A549 (cell line): ENCODE measurements around the gene UBAP1. TPM values are rescaled to one million over a fixed set of nuclear protein-coding genes. Genes with fewer than 3 reads are reported as not detected.

Source experiments
- ATAC-seq, 2 experiments: fragments of 200-7000 bp in 1 of 2; fragments of >200 bp in 1 of 2; cut with Nextera tagmentation in 1 of 2; cut with Tn5 transposase in 1 of 2; 3 replicates each; pipeline versions ENCODE4 v1.8.0 to v1.9.1; 2018 to 2020; ENCODE audit warnings: mild to moderate bottlenecking in 1 of 2, moderate library complexity in 1 of 2
- CTCF ChIA-PET: fragments of 300-600 bp; sonication (Branson Sonifier 250); formaldehyde crosslinking; extraction: SDS; loops from one replicate; lab custom pipeline; 2021; ENCODE audit warnings: antibody characterized with exemption, inconsistent platforms; lab: Yijun Ruan, JAX
- POLR2A ChIA-PET: fragments of 350-600 bp; formaldehyde crosslinking; extraction: SDS; loops from one replicate; lab custom pipeline; 2021; ENCODE audit warnings: antibody characterized with exemption, inconsistent platforms; lab: Yijun Ruan, JAX
- DNase-seq, 2 experiments: peaks; one replicate each; pipeline versions ENCODE4 v3.0.0 to v3.0.0-alpha.2; 2011 to 2016; ENCODE audit warnings: low read depth in 1 of 2, low spot score in 1 of 2
- FAIRE-seq: peaks from 2 replicates; lab custom pipeline; 2011; peaks lifted over from hg19 to GRCh38; lab: Jason Lieb, UNC
- H3K27ac ChIP-seq, 2 experiments: fragments of >200 bp; sonication (Bioruptor Twin); formaldehyde crosslinking; 3 replicates each; pipeline ENCODE4 v1.5.1; 2016 to 2017
- H3K4me1 ChIP-seq: fragments of >200 bp; sonication (Bioruptor Twin); formaldehyde crosslinking; 3 replicates; pipeline ENCODE4 v1.6.1; 2016
- H3K4me2 ChIP-seq: fragments of >200 bp; sonication (Bioruptor Twin); formaldehyde crosslinking; 3 replicates; pipeline ENCODE4 v1.6.1; 2016
- H3K4me3 ChIP-seq: fragments of >200 bp; sonication (Bioruptor Twin); formaldehyde crosslinking; 3 replicates; pipeline ENCODE4 v1.5.1; 2016
- H3K9me3 ChIP-seq: fragments of >200 bp; sonication (Bioruptor Twin); formaldehyde crosslinking; 3 replicates; pipeline ENCODE4 v1.6.1; 2016
- CEBPB ChIP-seq, 2 experiments: fragments of >200 bp in 1 of 2; sonication (Bioruptor Twin) in 1 of 2; formaldehyde crosslinking in 1 of 2; IDR thresholded peaks; 2 replicates each; pipeline ENCODE4 v1.6.1; 2012 to 2016
- CHD4 ChIP-seq: fragments of 200-600 bp; sonication (generic); IDR thresholded peaks from 2 replicates; pipeline ENCODE4 v1.6.1; 2016; ENCODE audit warnings: antibody characterized with exemption, mild to moderate bottlenecking, borderline replicate concordance
- FOSL2 ChIP-seq, 2 experiments: fragments of 450-650 bp in 1 of 2; fragments of >200 bp in 1 of 2; sonication (Bioruptor Twin) in 1 of 2; formaldehyde crosslinking; IDR thresholded peaks; 2 replicates each; pipeline versions ENCODE4 v1.5.0 to v1.6.1; 2016 to 2020; ENCODE audit warnings: mild to moderate bottlenecking in 1 of 2, moderate library complexity in 1 of 2
- GATA3 ChIP-seq: IDR thresholded peaks from 2 replicates; pipeline ENCODE4 v1.6.1; 2012; ENCODE audit warnings: borderline replicate concordance
- HDAC2 ChIP-seq: fragments of 200-600 bp; sonication (generic); IDR thresholded peaks from 2 replicates; pipeline ENCODE4 v1.6.1; 2016
- HES2 ChIP-seq: fragments of >200 bp; sonication (Bioruptor Twin); formaldehyde crosslinking; IDR thresholded peaks from 2 replicates; pipeline ENCODE4 v1.6.1; 2016
- HEYL ChIP-seq: fragments of 250-450 bp; sonication (Bioruptor Pico); IDR thresholded peaks from 2 replicates; pipeline ENCODE4 v1.8.0; 2021; ENCODE audit warnings: mild to moderate bottlenecking, moderate library complexity
- HOXB13 ChIP-seq: fragments of 250-450 bp; sonication (Bioruptor Pico); IDR thresholded peaks from 2 replicates; pipeline ENCODE4 v1.5.0; 2020; ENCODE audit warnings: low read depth, mild to moderate bottlenecking, moderate library complexity
- JUN ChIP-seq, 2 experiments: fragments of >200 bp; sonication (Bioruptor Twin); formaldehyde crosslinking; IDR thresholded peaks; 2 replicates in 1 of 2; 3 replicates in 1 of 2; pipeline ENCODE4 v1.6.1; 2016 to 2017
- JUNB ChIP-seq: fragments of >200 bp; sonication (Bioruptor Twin); formaldehyde crosslinking; IDR thresholded peaks from 2 replicates; pipeline ENCODE4 v1.6.1; 2016
- KDM1A ChIP-seq: fragments of 200-600 bp; sonication (generic); IDR thresholded peaks from 2 replicates; pipeline ENCODE4 v1.6.1; 2016; ENCODE audit warnings: low read depth, mild to moderate bottlenecking
- KDM5A ChIP-seq: fragments of 200-600 bp; sonication (generic); IDR thresholded peaks from 2 replicates; pipeline ENCODE4 v1.6.1; 2016; ENCODE audit warnings: antibody characterized with exemption, mild to moderate bottlenecking
- NFE2L2 ChIP-seq: fragments of 150-350 bp; conservative IDR thresholded peaks from 2 replicates; pipeline ENCODE4 v1.6.1; 2014; ENCODE audit warnings: low read length
- PHF8 ChIP-seq: fragments of 200-600 bp; sonication (generic); IDR thresholded peaks from 2 replicates; pipeline ENCODE4 v1.6.1; 2016; ENCODE audit warnings: low read depth, mild to moderate bottlenecking, antibody characterized with exemption, moderate library complexity, borderline replicate concordance
- POLR2A ChIP-seq: IDR thresholded peaks from 2 replicates; pipeline ENCODE4 v1.6.1; 2012; ENCODE audit warnings: mild to moderate bottlenecking, low read length
- POLR2AphosphoS2 ChIP-seq: conservative IDR thresholded peaks from 2 replicates; pipeline ENCODE4 v1.6.1; 2012; ENCODE audit warnings: low read length, improper control_type of control experiment, inconsistent platforms
- RAD21 ChIP-seq, 2 experiments: fragments of >200 bp in 1 of 2; sonication (Bioruptor Twin) in 1 of 2; formaldehyde crosslinking in 1 of 2; IDR thresholded peaks in 1 of 2; conservative IDR thresholded peaks in 1 of 2; 2 replicates in 1 of 2; 3 replicates in 1 of 2; pipeline ENCODE4 v1.6.1; 2012 to 2018; ENCODE audit warnings: inconsistent platforms in 1 of 2
- RCOR1 ChIP-seq: fragments of 150-350 bp; IDR thresholded peaks from 2 replicates; pipeline ENCODE4 v1.6.1; 2014; ENCODE audit warnings: antibody characterized with exemption, low read length, low read depth
- RNF2 ChIP-seq: fragments of 200-600 bp; sonication (generic); IDR thresholded peaks from 2 replicates; pipeline ENCODE4 v1.6.1; 2016; ENCODE audit warnings: low read depth, mild to moderate bottlenecking, antibody characterized with exemption, moderate library complexity, borderline replicate concordance
- SMC3 ChIP-seq: fragments of >200 bp; sonication (Bioruptor Twin); formaldehyde crosslinking; IDR thresholded peaks from 3 replicates; pipeline ENCODE4 v1.6.1; 2018; ENCODE audit warnings: inconsistent platforms
- SREBF2 ChIP-seq: fragments of 450-650 bp; IDR thresholded peaks from 2 replicates; pipeline ENCODE4 v1.6.1; 2014; ENCODE audit warnings: mild to moderate bottlenecking, moderate library complexity
- TFCP2L1 ChIP-seq: fragments of 250-450 bp; sonication (Bioruptor Pico); IDR thresholded peaks from 2 replicates; pipeline ENCODE4 v1.5.0; 2021; ENCODE audit warnings: mild to moderate bottlenecking
- TP53 ChIP-seq: fragments of 250-450 bp; sonication (Bioruptor Pico); IDR thresholded peaks from 2 replicates; pipeline ENCODE4 v1.5.0; 2021; ENCODE audit warnings: mild to moderate bottlenecking, moderate library complexity
- ZNF302 ChIP-seq: fragments of 250-450 bp; sonication (Bioruptor Pico); IDR thresholded peaks from 2 replicates; pipeline ENCODE4 v1.9.0; 2021; ENCODE audit warnings: inconsistent platforms, mild to moderate bottlenecking, moderate library complexity
- WGBS: methylation state at CpG from one replicate; pipeline ENCODE4 v1.1.6; 2017; ENCODE audit errors: missing lambda C conversion rate; 5-methylcytosine and 5-hydroxymethylcytosine counted together
- polyA plus RNA-seq, 4 experiments: library from polyadenylated mRNA; depleted of rRNA in 3 of 4; stranded (reverse); fragments of >200 nt; fragmentation: RNase III in 1 of 4; extraction: RNeasy Plus Mini Kit Qiagen cat#74134 plus additional on column Dnase treatment in 1 of 4; gene quantifications; 2 replicates in 3 of 4; 3 replicates in 1 of 4; pipeline ENCODE4 v1.2.3, GENCODE V29; 2011 to 2017
- TF ChIP-seq, protein P1 (sequence below): fragments of 200-600 bp; sonication (generic); IDR thresholded peaks from 2 replicates; pipeline ENCODE4 v1.6.1; 2016; ENCODE audit warnings: antibody characterized with exemption, mild to moderate bottlenecking, moderate library complexity
- TF ChIP-seq, protein P2 (sequence below): IDR thresholded peaks from 2 replicates; pipeline ENCODE4 v1.6.1; 2012

UBAP1 gene
- polyA plus RNA-seq, 2 of the 4 experiments (the other 2 are of a cell fraction): 38.5 to 73.1 TPM

DNA sequence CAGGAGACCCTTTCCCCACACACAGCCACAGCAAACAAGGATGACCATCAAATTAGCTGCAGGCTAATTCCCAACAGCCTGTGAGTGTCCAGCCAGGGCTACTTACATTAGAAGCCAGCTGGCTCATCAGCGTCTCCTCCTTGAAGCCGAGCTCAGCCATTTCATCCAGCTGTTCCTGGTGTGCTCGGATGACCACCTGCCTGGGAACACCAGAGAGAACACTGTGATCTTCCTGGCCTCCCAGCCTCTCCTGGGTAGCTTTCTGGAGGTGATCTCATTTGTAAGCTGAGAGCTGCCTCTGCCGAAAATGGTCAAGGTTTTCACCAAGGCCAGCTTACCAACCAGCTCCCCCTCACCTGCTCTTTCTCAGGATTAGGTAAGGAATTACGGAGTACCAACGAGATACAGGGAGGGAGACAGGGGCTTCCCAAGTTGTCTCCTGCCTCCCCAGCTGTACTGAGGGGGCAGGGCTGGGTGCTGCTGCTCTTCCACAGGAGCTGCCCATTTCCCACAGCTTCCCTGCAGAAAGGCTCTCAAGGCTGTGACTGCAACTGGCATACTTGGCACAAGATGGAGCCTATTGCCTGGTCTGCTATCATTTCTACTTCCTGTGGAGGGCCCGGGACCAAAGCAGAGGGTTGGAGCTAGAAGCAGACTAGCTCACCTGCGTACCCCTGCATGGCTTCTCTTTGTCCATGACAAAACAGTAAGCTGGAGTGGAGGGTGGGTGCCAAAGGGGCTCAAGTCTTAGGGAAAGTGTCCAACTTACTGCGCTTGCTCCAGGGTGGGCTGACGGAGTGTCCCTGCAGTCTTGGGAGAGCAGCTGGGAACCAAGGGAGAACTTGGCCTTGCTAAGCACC, 76.4 kb downstream of the UBAP1 start:
- H3K27ac ChIP-seq: peak overlapping the region; percentile 73 to 76
- POLR2A ChIA-PET: interaction anchor here (2.7 kb wide), 1 partner anchor 76 kb away, joined by 9 read pairs; the partner anchor contains the start of gene UBAP1
- no peak for FAIRE-seq
- no peak overlapping the region for H3K4me3 ChIP-seq
- H3K9me3 ChIP-seq: no peaks in the 10 kb centered on the region
- CTCF ChIA-PET: interaction anchor here (0.6 to 9.1 kb wide), 17 partner anchors 12 to 330 kb away, joined by 3 to 125 read pairs (median 6); partner anchors contain the start of gene DCAF12
- peak; percentile 6 to 18; a peak in 4 of 6 replicates for ATAC-seq
- peaks cover 34% of the 10 kb centered on the region for H3K4me1 ChIP-seq
- DNase-seq: no peak
- WGBS: 78% methylated on average over 9 of the region's 10 CpGs
- TF ChIP-seq ZNF302 (CRISPR knock-in tag) (no peak), SREBF2 (no peak), KDM5A (no peak), RNF2 (no peak), SMC3 (no peak), FOSL2 (IDR thresholded peaks at IDR 0.05) (no peak), FOSL2 (CRISPR knock-in tag; IDR thresholded peaks at IDR 0.05) (no peak; the same call in 1 of the 2 replicates), HDAC2 (no peak), HES2 (no peak), GATA3 (no peak), KDM1A (no peak), POLR2AphosphoS2 (no peak), HEYL (no peak), NFE2L2 (no peak), TP53 (CRISPR knock-in tag) (no peak), PHF8 (no peak)
- TF ChIP-seq, protein P1, sequence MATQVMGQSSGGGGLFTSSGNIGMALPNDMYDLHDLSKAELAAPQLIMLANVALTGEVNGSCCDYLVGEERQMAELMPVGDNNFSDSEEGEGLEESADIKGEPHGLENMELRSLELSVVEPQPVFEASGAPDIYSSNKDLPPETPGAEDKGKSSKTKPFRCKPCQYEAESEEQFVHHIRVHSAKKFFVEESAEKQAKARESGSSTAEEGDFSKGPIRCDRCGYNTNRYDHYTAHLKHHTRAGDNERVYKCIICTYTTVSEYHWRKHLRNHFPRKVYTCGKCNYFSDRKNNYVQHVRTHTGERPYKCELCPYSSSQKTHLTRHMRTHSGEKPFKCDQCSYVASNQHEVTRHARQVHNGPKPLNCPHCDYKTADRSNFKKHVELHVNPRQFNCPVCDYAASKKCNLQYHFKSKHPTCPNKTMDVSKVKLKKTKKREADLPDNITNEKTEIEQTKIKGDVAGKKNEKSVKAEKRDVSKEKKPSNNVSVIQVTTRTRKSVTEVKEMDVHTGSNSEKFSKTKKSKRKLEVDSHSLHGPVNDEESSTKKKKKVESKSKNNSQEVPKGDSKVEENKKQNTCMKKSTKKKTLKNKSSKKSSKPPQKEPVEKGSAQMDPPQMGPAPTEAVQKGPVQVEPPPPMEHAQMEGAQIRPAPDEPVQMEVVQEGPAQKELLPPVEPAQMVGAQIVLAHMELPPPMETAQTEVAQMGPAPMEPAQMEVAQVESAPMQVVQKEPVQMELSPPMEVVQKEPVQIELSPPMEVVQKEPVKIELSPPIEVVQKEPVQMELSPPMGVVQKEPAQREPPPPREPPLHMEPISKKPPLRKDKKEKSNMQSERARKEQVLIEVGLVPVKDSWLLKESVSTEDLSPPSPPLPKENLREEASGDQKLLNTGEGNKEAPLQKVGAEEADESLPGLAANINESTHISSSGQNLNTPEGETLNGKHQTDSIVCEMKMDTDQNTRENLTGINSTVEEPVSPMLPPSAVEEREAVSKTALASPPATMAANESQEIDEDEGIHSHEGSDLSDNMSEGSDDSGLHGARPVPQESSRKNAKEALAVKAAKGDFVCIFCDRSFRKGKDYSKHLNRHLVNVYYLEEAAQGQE: no peak
- TF ChIP-seq, protein P2, sequence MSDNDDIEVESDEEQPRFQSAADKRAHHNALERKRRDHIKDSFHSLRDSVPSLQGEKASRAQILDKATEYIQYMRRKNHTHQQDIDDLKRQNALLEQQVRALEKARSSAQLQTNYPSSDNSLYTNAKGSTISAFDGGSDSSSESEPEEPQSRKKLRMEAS: no peak
- peak overlapping the region; percentile 54 for H3K4me2 ChIP-seq

DNA sequence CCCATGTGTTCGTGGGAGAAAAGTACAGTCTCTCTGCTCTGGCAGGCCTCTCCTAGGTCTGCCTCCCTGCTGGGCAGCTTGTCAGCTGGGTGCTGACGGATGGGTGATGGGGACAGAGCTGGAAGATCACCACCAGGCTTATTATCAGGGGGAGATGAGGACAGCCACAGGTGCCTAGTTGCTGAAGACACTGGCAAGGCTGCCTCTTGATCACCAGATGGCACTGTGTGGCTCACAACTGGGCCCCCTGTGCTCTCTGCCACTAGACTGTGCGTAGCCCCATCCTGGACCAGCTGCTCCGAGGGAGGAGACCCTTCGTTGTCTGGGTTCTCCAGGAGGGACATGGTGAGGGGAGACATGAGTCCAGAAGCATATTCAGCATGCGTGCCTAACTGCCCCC, 77.3 kb downstream of the UBAP1 start:
- WGBS: 90% methylated on average over 6 of the region's 6 CpGs
- peak in 1 of 2 experiments; percentile 20 for DNase-seq
- ChIA-PET POLR2A (no interaction called here), CTCF (interaction anchor here (1.0 to 9.1 kb wide), 8 partner anchors 11 to 331 kb away, joined by 3 to 125 read pairs (median 5); no protein-coding TSS in a partner anchor)
- peak; percentile 27 to 51; a peak in 4 of 6 replicates for ATAC-seq
- Histone ChIP-seq H3K27ac (peak overlapping the region; percentile 73 to 76; a peak in 4 of 6 replicates), H3K4me2 (no peak overlapping the region), H3K4me1 (peaks cover 34% of the 10 kb centered on the region), H3K9me3 (no peaks in the 10 kb centered on the region), H3K4me3 (no peak overlapping the region)
- no peak for FAIRE-seq
- TF ChIP-seq JUN (IDR thresholded peaks at IDR 0.05): no peak
- no peak for TF ChIP-seq RCOR1
- no peak for TF ChIP-seq CEBPB (IDR thresholded peaks at IDR 0.05)
- TF ChIP-seq TP53 (CRISPR knock-in tag): no peak
- TF ChIP-seq POLR2A: no peak
- TF ChIP-seq SREBF2: no peak
- 0 out of 5 replicates have a peak, but pooled peaks of 1 of the 2 experiments have one; percentile 11 for TF ChIP-seq RAD21 (conservative IDR thresholded peaks at IDR 0.05 in 1 of 2, IDR thresholded peaks at IDR 0.05 in 1 of 2)
- TF ChIP-seq CHD4: no peak
- peak; percentile 24; the same call in 1 of the 3 replicates for TF ChIP-seq SMC3
- TF ChIP-seq TFCP2L1 (CRISPR knock-in tag): no peak
- no peak for TF ChIP-seq JUNB
- no peak for TF ChIP-seq HES2
- no peak for TF ChIP-seq HOXB13 (CRISPR knock-in tag)
